CD4-positive, alpha-beta T cell (primary cell): ENCODE measurements around the gene FERMT1. TPM values are rescaled to one million over a fixed set of nuclear protein-coding genes. Genes with fewer than 3 reads are reported as not detected.

ENCODE experiments used
- ATAC-seq: fragments of 200-7000 bp; cut with Tn5 transposase; one replicate; pipeline ENCODE4 v1.10.0; 2022; ENCODE audit warnings: mild to moderate bottlenecking; ENCODE audit not compliant: poor library complexity
- CTCF ChIA-PET: fragments of 350-600 bp; sonication (Branson Sonifier 250); formaldehyde crosslinking; loops from one replicate; lab custom pipeline; 2021; ENCODE audit warnings: antibody characterized with exemption, inconsistent platforms; lab: Charles Lee
- POLR2A ChIA-PET: fragments of 350-600 bp; sonication (Branson Sonifier 250); formaldehyde crosslinking; loops from one replicate; lab custom pipeline; 2021; ENCODE audit warnings: antibody characterized with exemption, inconsistent platforms; lab: Charles Lee
- DNase-seq, 14 experiments: peaks; one replicate each; pipeline ENCODE4 v3.0.0-alpha.2; 2013 to 2020; ENCODE audit warnings: mixed read lengths in 2 of 14
- H3K27ac ChIP-seq, 2 donors: one replicate each; pipeline versions ENCODE4 v1.5.1 to v1.7.0; 2013; ENCODE audit warnings: low read length in 2 of 2, low read depth in 1 of 2, mild to moderate bottlenecking in 1 of 2
- H3K27me3 ChIP-seq, 2 experiments: 1 replicate in 1 of 2; 2 replicates in 1 of 2; pipeline versions ENCODE4 v1.6.1 to v1.7.0; 2013; ENCODE audit warnings: low read length in 2 of 2, control low read depth in 1 of 2, mild to moderate bottlenecking in 1 of 2, moderate library complexity in 1 of 2; ENCODE audit not compliant: insufficient read depth in 2 of 2, control insufficient read depth in 1 of 2
- H3K36me3 ChIP-seq: one replicate; pipeline ENCODE4 v1.6.1; 2013; ENCODE audit warnings: low read length, control low read depth; ENCODE audit not compliant: insufficient read depth
- H3K4me1 ChIP-seq: one replicate; pipeline ENCODE4 v1.6.1; 2013; ENCODE audit warnings: low read length, control low read depth; ENCODE audit not compliant: insufficient read depth
- H3K4me3 ChIP-seq: one replicate; pipeline ENCODE4 v1.5.1; 2013; ENCODE audit warnings: mild to moderate bottlenecking, low read length, moderate library complexity
- H3K9me3 ChIP-seq, 2 experiments: 1 replicate in 1 of 2; 2 replicates in 1 of 2; pipeline versions ENCODE4 v1.6.1 to v1.7.0; 2013; ENCODE audit warnings: low read length in 2 of 2, mild to moderate bottlenecking in 2 of 2, control low read depth in 1 of 2, moderate library complexity in 1 of 2; ENCODE audit not compliant: control insufficient read depth in 1 of 2, insufficient read depth in 1 of 2
- H3K27ac Mint-ChIP-seq: one replicate; pipeline ENCODE4 v1.8.0; 2020; ENCODE audit warnings: mixed read lengths
- H3K27me3 Mint-ChIP-seq: one replicate; pipeline ENCODE4 v1.8.0; 2021; ENCODE audit warnings: mixed read lengths
- H3K36me3 Mint-ChIP-seq: one replicate; pipeline ENCODE4 v1.8.0; 2021; ENCODE audit warnings: low read depth, mixed read lengths
- H3K4me1 Mint-ChIP-seq: one replicate; pipeline ENCODE4 v1.8.0; 2021; ENCODE audit warnings: low read depth, mixed read lengths
- H3K4me3 Mint-ChIP-seq: one replicate; pipeline ENCODE4 v1.8.0; 2020; ENCODE audit warnings: mild to moderate bottlenecking, mixed read lengths
- H3K9me3 Mint-ChIP-seq: one replicate; pipeline ENCODE4 v1.8.0; 2020; ENCODE audit warnings: mixed read lengths
- CTCF ChIP-seq: fragments of 200-600 bp; IDR thresholded peaks from one replicate; pipeline ENCODE4 v1.8.0; 2022; ENCODE audit warnings: antibody characterized with exemption, mild to moderate bottlenecking
- intact Hi-C, 2 experiments: fragments of 100-400 bp; cut with DNase I in 1 of 2; cut with micrococcal nuclease in 1 of 2; formaldehyde crosslinking; loops; one replicate each; pipeline versions ENCODE4 v1.15.1 to v1.9.0; 2023 to 2025; cut with DNase I, micrococcal nuclease
- total RNA-seq, 174 experiments: library from RNA in 2 of 174; stranded (reverse) in 2 of 174; gene quantifications; one replicate each; pipeline ENCODE4 v1.2.3 and lab custom pipeline; 2021 to 2026

Gene FERMT1
- total RNA-seq, 2 experiments from 2014 or later, result not detected

- POLR2A ChIA-PET, result no interaction called here
- ATAC-seq, result no peak
- Histone ChIP-seq H3K27ac (no peak overlapping the region), H3K27me3 (peaks cover 19 to 41% of the 10 kb centered on the region in 2 experiments), H3K9me3 (no peaks in the 10 kb centered on the region), H3K4me3 (no peak overlapping the region), H3K4me1 (peaks cover 11% of the 10 kb centered on the region), H3K36me3 (no peaks in the 10 kb centered on the region)
- H3K27ac Mint-ChIP-seq, result no peak overlapping the region
- H3K27me3 Mint-ChIP-seq, result peaks cover 64% of the 10 kb centered on the region
- intact Hi-C loops, result no loop called here
- no peak for TF ChIP-seq CTCF
- H3K36me3 Mint-ChIP-seq, result no peaks in the 10 kb centered on the region
- no peak overlapping the region for H3K4me3 Mint-ChIP-seq
- CTCF ChIA-PET, result no interaction called here
- DNase-seq, result no peak
- peaks cover 5% of the 10 kb centered on the region for H3K4me1 Mint-ChIP-seq
- no peaks in the 10 kb centered on the region for H3K9me3 Mint-ChIP-seq
These were observed 1.3 kb downstream of the FERMT1 start for GRCh38 chr20:6121504-6121903.

GRCh38 chr20:6120491-6120988 lies 2.3 kb downstream of the FERMT1 start:
- Histone ChIP-seq H3K27ac (no peak overlapping the region), H3K9me3 (no peaks in the 10 kb centered on the region), H3K4me1 (peaks cover 11% of the 10 kb centered on the region), H3K27me3 (peaks cover 19 to 41% of the 10 kb centered on the region in 2 experiments), H3K36me3 (no peaks in the 10 kb centered on the region), H3K4me3 (no peak overlapping the region)
- Mint-ChIP-seq H3K4me3 (no peak overlapping the region), H3K4me1 (peaks cover 5% of the 10 kb centered on the region), H3K9me3 (no peaks in the 10 kb centered on the region), H3K27ac (no peak overlapping the region), H3K36me3 (no peaks in the 10 kb centered on the region), H3K27me3 (peaks cover 59% of the 10 kb centered on the region)
- ATAC-seq (no peak), DNase-seq (no peak)
- TF ChIP-seq CTCF, result no peak
- POLR2A ChIA-PET, result no interaction called here
- CTCF ChIA-PET, result no interaction called here
- intact Hi-C loops, result no loop called here

DNA sequence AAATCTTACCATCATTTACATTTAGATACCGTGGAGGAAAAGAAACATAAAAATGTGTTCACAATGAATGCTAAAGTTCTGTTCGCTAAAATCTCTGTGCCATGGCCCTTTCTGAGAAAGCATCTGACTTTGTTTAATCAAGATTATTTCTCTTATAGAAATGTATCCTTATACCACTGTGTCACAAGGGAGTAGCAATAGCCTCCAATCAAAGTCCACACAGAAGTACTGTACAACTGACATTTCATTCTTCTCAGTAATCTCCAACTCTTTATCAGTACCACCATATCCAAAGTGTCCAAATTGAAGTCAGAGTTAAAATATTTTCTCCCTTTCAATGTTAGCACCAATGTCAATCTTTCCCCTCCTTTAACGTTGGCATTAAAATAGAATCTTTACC lies 6.1 kb downstream of the FERMT1 start:
- intact Hi-C loops, result no loop called here
- ATAC-seq (no peak), DNase-seq (no peak)
- Mint-ChIP-seq H3K27ac (no peak overlapping the region), H3K4me1 (no peaks in the 10 kb centered on the region), H3K36me3 (no peaks in the 10 kb centered on the region), H3K9me3 (peaks cover 7% of the 10 kb centered on the region), H3K27me3 (peaks cover 37% of the 10 kb centered on the region), H3K4me3 (no peak overlapping the region)
- ChIA-PET POLR2A (no interaction called here), CTCF (no interaction called here)
- Histone ChIP-seq H3K27me3 (peaks cover 4 to 12% of the 10 kb centered on the region in 2 experiments), H3K36me3 (no peaks in the 10 kb centered on the region), H3K4me3 (no peak overlapping the region), H3K27ac (no peak overlapping the region), H3K9me3 (no peaks in the 10 kb centered on the region), H3K4me1 (no peaks in the 10 kb centered on the region)
- TF ChIP-seq CTCF, result no peak
